Middle frontal gyrus (tissue), 1 donor: ENCODE results near the gene AXL.

Experiments used
- DNase-seq: peaks from one replicate; pipeline ENCODE4 v3.0.0-alpha.2; 2015; ENCODE audit warnings: low spot score; ENCODE audit errors: extremely low spot score

AXL gene

DNA sequence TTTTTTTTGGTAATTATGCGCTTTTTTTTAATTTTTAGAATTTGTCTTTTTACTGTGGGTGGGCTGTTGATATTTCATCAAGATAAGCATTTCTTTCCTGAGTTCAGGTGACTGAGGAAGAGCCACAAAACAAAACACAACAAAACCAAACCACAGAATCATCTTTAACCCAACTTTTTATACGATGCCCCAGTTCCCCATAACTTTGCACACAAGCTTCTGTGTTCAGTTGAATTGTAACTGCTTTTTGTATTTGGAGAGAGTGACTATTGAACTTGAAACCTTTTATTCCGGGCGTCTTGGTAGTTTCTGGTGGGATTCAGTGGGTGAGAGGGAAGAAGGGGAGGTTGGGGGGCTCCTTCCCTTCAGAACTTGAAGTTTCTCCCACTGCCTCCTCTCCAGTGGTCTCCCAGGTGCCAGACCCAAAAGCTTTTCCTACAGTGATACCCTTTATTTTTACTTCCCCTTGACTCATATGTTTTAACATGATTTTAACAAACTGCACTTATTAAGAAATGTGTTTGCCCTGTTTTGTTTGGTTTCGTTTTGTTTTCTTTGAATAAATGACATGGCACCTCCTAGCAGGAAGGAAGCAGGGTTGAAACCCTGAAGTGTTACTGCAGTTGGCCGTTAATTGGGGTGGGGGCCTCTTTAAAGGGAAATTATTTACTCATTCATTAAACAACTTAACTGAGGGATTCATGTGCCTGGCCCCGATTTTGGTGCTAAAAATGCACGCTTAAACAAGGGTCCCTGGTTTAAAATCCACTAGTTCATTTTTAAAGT, 88.3 kb downstream of the AXL start:
- no peak for DNase-seq

DNA sequence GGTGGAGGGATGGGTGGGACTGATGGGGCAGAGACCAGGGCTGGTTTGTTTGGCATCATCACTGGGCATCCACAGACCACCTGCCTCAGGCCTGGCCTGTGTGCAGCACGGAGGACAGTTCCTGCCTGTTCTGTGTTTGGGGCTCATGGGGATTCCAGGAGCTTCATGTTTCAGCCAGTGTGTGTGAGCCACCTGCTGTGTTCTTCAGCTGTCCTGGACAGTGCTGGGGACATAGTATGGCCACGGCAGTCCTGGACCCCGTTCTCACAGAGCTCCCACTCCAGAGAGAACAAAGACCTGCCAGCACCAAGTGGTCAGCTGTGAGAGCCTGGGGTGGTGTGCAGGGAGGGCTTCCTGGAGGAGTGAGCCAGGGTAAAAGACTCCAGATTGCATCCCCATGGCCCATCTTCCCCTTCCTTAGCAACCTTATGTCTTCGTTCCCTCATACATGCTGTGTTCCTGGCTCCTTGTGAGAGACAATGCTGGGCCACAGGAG, 89.0 kb downstream of the AXL start:
- no peak for DNase-seq

DNA sequence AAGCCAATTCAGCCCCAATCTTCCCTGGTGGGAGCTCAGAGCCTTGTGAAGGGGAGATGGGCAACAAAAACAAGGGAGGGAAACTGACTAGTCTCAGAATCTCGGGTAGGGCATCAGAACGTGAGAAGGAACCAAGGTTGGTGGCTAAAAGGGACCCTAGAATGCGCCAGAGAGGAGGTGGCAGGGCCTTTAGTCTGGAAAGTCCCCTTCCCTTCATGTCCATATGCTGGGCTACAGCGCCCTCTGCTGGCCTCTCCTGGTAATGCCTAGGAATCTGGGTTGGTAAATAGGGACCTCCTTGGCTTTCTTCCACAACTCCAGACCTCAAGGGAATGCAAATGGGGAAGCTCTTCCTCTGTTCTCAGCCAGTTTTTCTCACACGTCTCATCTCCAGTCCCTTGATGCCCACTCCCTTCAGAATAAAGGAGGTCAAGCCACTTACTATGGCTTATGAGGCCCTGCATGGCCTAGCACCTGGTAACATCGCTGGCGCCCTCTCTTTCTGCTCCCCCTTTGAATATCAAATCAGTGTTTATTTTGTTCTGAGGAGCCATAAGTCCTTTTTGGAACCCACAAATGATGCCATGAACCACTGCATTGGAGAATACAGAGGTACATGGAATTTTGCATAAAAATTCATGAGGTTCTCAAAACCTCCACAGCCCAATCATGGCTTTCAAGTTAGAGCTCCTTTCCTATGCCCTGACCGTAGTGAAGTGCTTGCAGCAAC, 89.6 kb downstream of the AXL start:
- DNase-seq, result peak; percentile 83

DNA sequence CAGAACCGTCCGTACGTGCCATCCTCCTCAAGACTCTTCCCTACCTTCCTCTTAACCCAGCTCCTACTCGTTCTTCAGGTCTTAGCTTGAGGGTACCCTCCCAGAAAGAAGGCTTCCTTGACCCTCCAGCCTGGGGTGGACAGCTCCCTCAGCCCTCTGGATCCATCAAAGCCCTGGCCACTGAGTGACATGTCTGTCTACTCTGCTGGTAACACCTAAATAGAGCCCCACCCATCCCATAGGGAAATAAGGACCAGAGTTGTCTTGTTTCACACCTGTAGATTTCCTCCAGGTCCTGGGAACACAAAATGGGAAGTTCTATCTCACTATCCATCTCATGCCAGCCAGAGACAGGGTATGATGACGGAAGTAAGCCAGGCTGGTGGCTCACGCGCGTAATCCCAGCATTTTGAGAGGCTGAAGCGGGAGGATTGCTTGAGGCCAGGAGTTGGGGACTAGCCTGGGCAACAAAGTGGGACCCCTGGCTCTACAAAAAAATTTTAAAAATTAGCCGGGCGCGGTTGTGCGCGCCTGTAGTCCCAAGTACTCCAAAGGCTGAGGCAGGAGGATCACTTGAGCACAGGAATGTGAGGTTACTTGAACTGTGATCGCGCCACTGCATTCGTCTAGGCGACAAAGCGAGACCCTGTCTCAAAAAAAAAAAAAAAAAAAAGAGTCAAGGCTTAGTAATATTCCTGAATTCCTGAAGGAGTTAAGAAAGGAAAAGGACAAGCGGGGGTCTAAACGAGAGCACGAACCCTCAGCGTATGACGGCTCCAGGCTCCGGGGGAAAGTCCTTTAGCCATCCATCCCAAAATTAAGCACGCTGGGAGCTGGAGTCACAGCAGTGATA, 90.4 kb downstream of the AXL start:
- no peak for DNase-seq

DNA sequence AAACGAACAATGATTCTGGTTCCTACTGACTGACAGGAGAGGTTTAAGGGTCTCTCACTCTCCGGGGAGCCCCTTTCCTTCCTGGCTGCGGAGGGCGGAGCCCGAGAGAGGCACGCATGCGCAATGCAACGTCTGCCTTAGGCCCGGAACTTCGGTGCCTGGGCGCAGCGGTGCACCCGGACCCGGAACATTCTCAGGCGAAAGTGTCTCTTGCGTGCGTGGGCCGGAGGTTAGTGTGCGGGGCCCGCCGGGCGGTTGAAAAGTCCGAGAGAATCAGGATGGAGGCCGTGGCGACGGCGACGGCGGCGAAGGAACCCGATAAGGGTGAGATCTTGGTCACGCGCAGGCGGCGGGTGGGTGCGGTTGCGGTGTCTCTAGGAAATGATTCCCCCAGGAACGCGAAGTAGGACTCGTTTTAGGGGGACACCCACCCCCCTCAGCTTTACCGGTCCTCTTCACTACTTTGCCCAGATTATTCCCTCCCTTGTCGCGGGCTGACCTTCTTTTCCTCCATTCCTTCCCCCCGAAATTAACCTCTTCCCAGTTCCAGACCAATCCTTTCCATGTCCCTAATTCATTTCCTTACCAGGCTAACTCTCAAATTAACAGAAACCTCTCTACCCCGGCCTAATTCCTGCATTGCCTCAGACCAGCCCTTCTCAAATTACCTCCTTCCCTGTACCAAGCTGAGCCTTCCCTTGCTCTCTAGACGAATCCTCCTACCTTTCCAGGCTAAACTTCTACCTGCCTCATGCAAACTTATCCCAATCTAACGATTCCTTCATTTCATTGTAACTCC, 91.2 kb downstream of the AXL start, which contains the start of gene CCDC97:
Gene CCDC97, plus strand, starts transcription at position 140 of the 799 bp plus-strand sequence. Its CDS starts 139 bp downstream, at position 279.
- DNase-seq, result peak; percentile 75

DNA sequence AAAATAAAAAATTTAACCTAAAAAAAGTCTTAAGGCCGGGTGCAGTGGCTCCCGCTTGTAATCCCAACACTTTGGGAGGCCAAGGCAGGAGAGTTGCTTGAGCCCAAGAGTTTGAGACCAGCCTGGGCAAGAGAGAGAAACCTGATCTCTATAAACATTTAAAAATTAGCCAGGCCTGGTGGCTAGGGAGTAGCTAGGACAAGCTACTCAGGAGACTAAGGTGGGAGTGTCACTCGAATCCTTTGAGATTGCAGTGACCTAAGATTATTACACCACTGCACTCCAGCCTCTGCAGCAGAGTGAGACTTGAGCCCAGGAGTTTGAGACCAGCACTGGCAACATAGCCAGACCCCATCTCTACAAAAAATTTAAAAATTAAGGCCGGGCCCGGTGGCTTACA, 92.0 kb downstream of the AXL start:
- DNase-seq, result no peak
